Endothelial cell of umbilical vein (primary cell): ENCODE results near the gene ZNF223. TPM values are rescaled to one million over a fixed set of nuclear protein-coding genes. Genes with fewer than 3 reads are reported as not detected.

Experiments used
- BruUV-seq: library from RNA; stranded (reverse); fragments of 400-500 nt; replicated peaks from 2 replicates; lab custom pipeline; 2021; lab: Mats Ljungman, UMichigan
- CTCF ChIA-PET: fragments of 300-600, 350-600 bp; sonication (Branson Sonifier 250); formaldehyde crosslinking; loops from one replicate; lab custom pipeline; 2021; ENCODE audit warnings: antibody characterized with exemption, inconsistent platforms; lab: Charles Lee
- POLR2A ChIA-PET: fragments of 300-600, 350-600 bp; sonication (Branson Sonifier 250); formaldehyde crosslinking; loops from one replicate; lab custom pipeline; 2021; ENCODE audit warnings: antibody characterized with exemption, inconsistent platforms; lab: Charles Lee
- DNase-seq: peaks from one replicate; pipeline ENCODE4 v3.0.0-alpha.2; 2011; ENCODE audit warnings: low read depth, low spot score
- FAIRE-seq: peaks from 2 replicates; lab custom pipeline; 2011; peaks lifted over from hg19 to GRCh38; lab: Jason Lieb, UNC
- H2AFZ ChIP-seq: 2 replicates; pipeline ENCODE4 v1.6.0; 2012; ENCODE audit warnings: low read depth, low read length, control low read depth, inconsistent platforms
- H3K27ac ChIP-seq: 2 replicates; pipeline ENCODE4 v1.5.1; 2011; ENCODE audit warnings: low read depth, mild to moderate bottlenecking, control low read depth, low read length, moderate library complexity; ENCODE audit not compliant: insufficient read depth
- H3K27me3 ChIP-seq, 2 experiments: 2 replicates each; pipeline versions ENCODE4 v1.6.0 to v1.6.1; 2011; ENCODE audit warnings: low read length in 2 of 2, mixed read lengths in 1 of 2; ENCODE audit not compliant: control insufficient read depth in 2 of 2, insufficient read depth in 2 of 2
- H3K36me3 ChIP-seq, 2 experiments: 2 replicates in 1 of 2; 3 replicates in 1 of 2; pipeline ENCODE4 v1.5.1; 2011; ENCODE audit warnings: low read length in 2 of 2, mild to moderate bottlenecking in 1 of 2, moderate library complexity in 1 of 2; ENCODE audit not compliant: control insufficient read depth in 2 of 2, insufficient read depth in 2 of 2; ENCODE audit errors: extremely low read depth in 1 of 2
- H3K4me1 ChIP-seq: 3 replicates; pipeline ENCODE4 v1.5.1; 2011; ENCODE audit warnings: mild to moderate bottlenecking, low read length; ENCODE audit not compliant: control insufficient read depth, insufficient read depth; ENCODE audit errors: extremely low read depth
- H3K4me2 ChIP-seq: 2 replicates; pipeline ENCODE4 v1.6.1; 2011; ENCODE audit warnings: low read length, control low read depth, mixed read lengths; ENCODE audit not compliant: insufficient read depth
- H3K4me3 ChIP-seq, 3 experiments: fragments of 200-600 bp in 1 of 3; sonication (generic), shearing (Covaris generic) in 1 of 3; replicated peaks in 1 of 3; 2 replicates each; pipeline ENCODE4 v1.5.1; 2011 to 2016; ENCODE audit warnings: control low read depth in 3 of 3, low read length in 3 of 3, mild to moderate bottlenecking in 2 of 3, inconsistent platforms in 1 of 3, low read depth in 1 of 3, moderate library complexity in 1 of 3; ENCODE audit not compliant: insufficient read depth in 1 of 3
- H3K79me2 ChIP-seq: 2 replicates; pipeline ENCODE4 v1.6.0; 2012; ENCODE audit warnings: low read length, inconsistent platforms; ENCODE audit not compliant: control insufficient read depth, insufficient read depth
- H3K9ac ChIP-seq: replicated peaks from 2 replicates; pipeline ENCODE3; 2011; ENCODE audit warnings: low read length, control low read depth; ENCODE audit not compliant: insufficient read depth; ENCODE audit errors: extremely low read depth
- H3K9me1 ChIP-seq: replicated peaks from 3 replicates; pipeline ENCODE4 v1.6.0; 2011; ENCODE audit warnings: mild to moderate bottlenecking, low read length; ENCODE audit not compliant: control insufficient read depth, insufficient read depth; ENCODE audit errors: extremely low read depth
- H3K9me3 ChIP-seq: replicated peaks from 2 replicates; pipeline ENCODE4 v1.5.1; 2012; ENCODE audit warnings: low read length, inconsistent platforms; ENCODE audit not compliant: control insufficient read depth, insufficient read depth
- H4K20me1 ChIP-seq: replicated peaks from 2 replicates; pipeline ENCODE3; 2011; ENCODE audit warnings: mild to moderate bottlenecking, low read length; ENCODE audit not compliant: control insufficient read depth, insufficient read depth; ENCODE audit errors: extremely low read depth
- CTCF ChIP-seq, 2 donors: IDR thresholded peaks; 1 replicate in 1 of 2; 2 replicates in 1 of 2; pipeline ENCODE4 v1.5.1; 2011; ENCODE audit warnings: low read length in 2 of 2, mild to moderate bottlenecking in 2 of 2, moderate library complexity in 2 of 2, control low read depth in 1 of 2, inconsistent platforms in 1 of 2, low read depth in 1 of 2; ENCODE audit not compliant: insufficient read depth in 1 of 2; ENCODE audit errors: extremely low read depth in 1 of 2
- EZH2 ChIP-seq: IDR thresholded peaks from 2 replicates; pipeline ENCODE4 v1.6.1; 2012; ENCODE audit warnings: borderline replicate concordance, low read depth, mild to moderate bottlenecking, moderate library complexity, low read length, inconsistent platforms; ENCODE audit not compliant: severe bottlenecking
- FOS ChIP-seq: IDR thresholded peaks from 2 replicates; pipeline ENCODE4 v1.6.1; 2011; ENCODE audit warnings: mild to moderate bottlenecking, low read length, moderate library complexity, borderline replicate concordance; ENCODE audit not compliant: insufficient read depth
- GATA2 ChIP-seq: IDR thresholded peaks from 2 replicates; pipeline ENCODE4 v1.7.0; 2011; ENCODE audit warnings: low read depth, mild to moderate bottlenecking, moderate library complexity, mixed read lengths, low read length; ENCODE audit not compliant: insufficient read length, insufficient read depth
- JUN ChIP-seq: IDR thresholded peaks from 2 replicates; pipeline ENCODE4 v1.6.1; 2011; ENCODE audit warnings: borderline replicate concordance, low read depth; ENCODE audit not compliant: insufficient read length, insufficient read depth
- MAX ChIP-seq: IDR thresholded peaks from 2 replicates; pipeline ENCODE4 v1.6.1; 2011; ENCODE audit not compliant: insufficient read depth, insufficient read length
- MYC ChIP-seq: IDR thresholded peaks from one replicate; pipeline ENCODE4 v1.6.1; 2011; ENCODE audit warnings: mild to moderate bottlenecking, low read depth, low read length
- POLR2A ChIP-seq: IDR thresholded peaks from 2 replicates; pipeline ENCODE4 v1.6.1; 2012; ENCODE audit warnings: low read depth, mild to moderate bottlenecking, control low read depth, low read length
- POLR2AphosphoS5 ChIP-seq: IDR thresholded peaks from 2 replicates; pipeline ENCODE4 v1.6.1; 2012; ENCODE audit warnings: low read depth, mild to moderate bottlenecking, control low read depth, low read length, moderate library complexity; ENCODE audit not compliant: insufficient read depth
- dilution Hi-C: fragments of 300-500 bp; cut with MboI; formaldehyde crosslinking; loops from one replicate; pipeline ENCODE4 v1.15.0; 2019; ENCODE audit warnings: low sequenced_read_pairs; ENCODE audit not compliant: extremely low pct_ligation_motif_present
- intact Hi-C: fragments of 100-400 bp; cut with micrococcal nuclease; formaldehyde crosslinking; loops from one replicate; pipeline ENCODE4 v1.10.0; 2022
- polyA plus RNA-seq, 4 experiments: library from polyadenylated mRNA; depleted of rRNA in 3 of 4; stranded (reverse) in 3 of 4; unstranded in 1 of 4; fragments of >200 nt; gene quantifications; 2 replicates each; pipeline versions ENCODE4 v1.2.1 to v1.2.3, GENCODE V29; 2011 to 2012; ENCODE audit warnings: missing spikeins in 1 of 4
- total RNA-seq: library from RNA; stranded (reverse); gene quantifications from 2 replicates; pipeline ENCODE4 v1.2.3, GENCODE V29; 2021

ZNF223 gene
- total and polyA plus RNA-seq, 2 donors (not counting 3 experiments of a cell fraction or from before 2014, with no cell fraction given), result 1.6 to 3.7 TPM

- dilution Hi-C loops (no loop called here), intact Hi-C loops (loop anchor here (10.0 kb wide), 1 partner anchor 297 kb away; the partner anchor contains the start of gene ZNF235)
- DNase-seq, result no peak
- Histone ChIP-seq H3K9ac (no peak overlapping the region), H3K9me3 (peaks cover 11% of the 10 kb centered on the region), H3K27me3 (no peaks in the 10 kb centered on the region), H3K4me3 (no peak overlapping the region), H4K20me1 (no peaks in the 10 kb centered on the region), H3K79me2 (no peaks in the 10 kb centered on the region), H3K36me3 (peaks cover 22 to 27% of the 10 kb centered on the region in 2 experiments), H3K4me2 (no peak overlapping the region), H2AFZ (no peak overlapping the region), H3K9me1 (no peaks in the 10 kb centered on the region), H3K27ac (no peak overlapping the region), H3K4me1 (no peaks in the 10 kb centered on the region)
- ChIA-PET CTCF (no interaction called here), POLR2A (no interaction called here)
- no TSS peak for BruUV-seq
- no peak for FAIRE-seq
- no peak for TF ChIP-seq FOS
- no peak for TF ChIP-seq MAX
- no peak for TF ChIP-seq EZH2
- no peak for TF ChIP-seq MYC
- no peak for TF ChIP-seq JUN
- TF ChIP-seq POLR2AphosphoS5, result no peak
- TF ChIP-seq POLR2A, result no peak
- TF ChIP-seq CTCF (IDR thresholded peaks at IDR 0.05; ENCODE audit: extremely low read depth in 1 of 2, insufficient read depth in 1 of 2, low read depth in 1 of 2, low read length in 2 of 2), result no peak
- no peak for TF ChIP-seq GATA2
These were observed 44.4 kb upstream of the ZNF223 start for GRCh38 chr19:44007473-44007872.
